Calu3 (cell line): Measurements from ENCODE around the gene CLTCL1. TPM values are rescaled to one million over a fixed set of nuclear protein-coding genes. Genes with fewer than 3 reads are reported as not detected.
"Not testable (repeated sequence)": the region's sequence is repeated elsewhere in the genome, so short reads cannot be mapped to it uniquely, and the experiment has no call there.

ENCODE experiments used
- BruUV-seq: library from RNA; stranded (reverse); fragments of 400-500 nt; replicated peaks from 2 replicates; lab custom pipeline; 2021; lab: Mats Ljungman, UMichigan
- CTCF ChIA-PET: fragments of 300-600 bp; sonication (Branson Sonifier 250); formaldehyde crosslinking; loops from one replicate; lab custom pipeline; 2022; ENCODE audit warnings: antibody characterized with exemption; lab: Charles Lee
- DNase-seq: peaks from one replicate; pipeline ENCODE4 v3.0.0; 2022
- H3K27ac Mint-ChIP-seq: one replicate; pipeline ENCODE4 v1.8.0; 2022; ENCODE audit warnings: mixed read lengths; ENCODE audit not compliant: unreplicated experiment
- H3K27me3 Mint-ChIP-seq: one replicate; pipeline ENCODE4 v1.8.0; 2022; ENCODE audit warnings: mixed read lengths; ENCODE audit not compliant: unreplicated experiment
- H3K36me3 Mint-ChIP-seq: one replicate; pipeline ENCODE4 v1.8.0; 2022; ENCODE audit warnings: mild to moderate bottlenecking, moderate library complexity, mixed read lengths; ENCODE audit not compliant: insufficient read depth, unreplicated experiment
- H3K4me1 Mint-ChIP-seq: one replicate; pipeline ENCODE4 v1.8.0; 2022; ENCODE audit warnings: mild to moderate bottlenecking, low read depth, mixed read lengths; ENCODE audit not compliant: unreplicated experiment
- H3K4me3 Mint-ChIP-seq: one replicate; pipeline ENCODE4 v1.8.0; 2022; ENCODE audit warnings: mild to moderate bottlenecking, low read depth, moderate library complexity, mixed read lengths; ENCODE audit not compliant: unreplicated experiment
- H3K9me3 Mint-ChIP-seq: one replicate; pipeline ENCODE4 v1.8.0; 2022; ENCODE audit warnings: low read depth, mixed read lengths; ENCODE audit not compliant: unreplicated experiment
- CTCF ChIP-seq: fragments of 200-600 bp; IDR thresholded peaks from one replicate; pipeline ENCODE4 v1.8.0; 2022; ENCODE audit warnings: antibody characterized with exemption; ENCODE audit not compliant: unreplicated experiment
- intact Hi-C: fragments of 100-400 bp; cut with micrococcal nuclease; formaldehyde crosslinking; loops from one replicate; pipeline ENCODE4 v1.10.0; 2022; ENCODE audit not compliant: unreplicated experiment
- total RNA-seq: library from RNA; stranded (reverse); gene quantifications from 2 replicates; pipeline ENCODE4 v1.2.3, GENCODE V29; 2022

The CLTCL1 gene
- total RNA-seq, 1 experiment from 2014 or later: 2.9 TPM

- CTCF ChIA-PET: interaction anchor here (1.0 kb wide), 1 partner anchor 18 kb away, joined by 3 read pairs; no protein-coding TSS in a partner anchor
- H3K27me3 Mint-ChIP-seq: no peaks in the 10 kb centered on the region
Measured at GRCh38 chr22:19265779-19266178, 25.7 kb downstream of the CLTCL1 start.

GRCh38 chr22:19260804-19261203 is 30.7 kb downstream of the CLTCL1 start:
- no peaks in the 10 kb centered on the region for H3K9me3 Mint-ChIP-seq
- H3K4me3 Mint-ChIP-seq: no peak overlapping the region
- BruUV-seq: no TSS peak
- TF ChIP-seq CTCF: no peak
- CTCF ChIA-PET: interaction anchor here (0.7 kb wide), 1 partner anchor 1433 kb away, joined by 6 read pairs; no protein-coding TSS in a partner anchor
- no peak for DNase-seq
- H3K27me3 Mint-ChIP-seq: no peaks in the 10 kb centered on the region
- H3K36me3 Mint-ChIP-seq: no peaks in the 10 kb centered on the region
- H3K4me1 Mint-ChIP-seq: peaks cover 9% of the 10 kb centered on the region
- intact Hi-C loops: no loop called here
- no peak overlapping the region for H3K27ac Mint-ChIP-seq

More at GRCh38 chr22:19265779-19266178, 25.7 kb downstream of the CLTCL1 start:
- no peaks in the 10 kb centered on the region for H3K36me3 Mint-ChIP-seq
- no peak overlapping the region for H3K4me3 Mint-ChIP-seq
- BruUV-seq: no TSS peak
- H3K9me3 Mint-ChIP-seq: peaks cover 4% of the 10 kb centered on the region
- H3K4me1 Mint-ChIP-seq: no peaks in the 10 kb centered on the region
- no peak for TF ChIP-seq CTCF
- H3K27ac Mint-ChIP-seq: no peak overlapping the region
- DNase-seq: no peak
- intact Hi-C loops: no loop called here

GRCh38 chr22:19260194-19260593 is 31.3 kb downstream of the CLTCL1 start:
- peaks cover 9% of the 10 kb centered on the region for H3K4me1 Mint-ChIP-seq
- CTCF ChIA-PET: interaction anchor here (0.7 kb wide), 1 partner anchor 1432 kb away, joined by 6 read pairs; no protein-coding TSS in a partner anchor
- intact Hi-C loops: no loop called here
- no peak overlapping the region for H3K27ac Mint-ChIP-seq
- DNase-seq: no peak
- H3K4me3 Mint-ChIP-seq: no peak overlapping the region
- no peaks in the 10 kb centered on the region for H3K9me3 Mint-ChIP-seq
- TF ChIP-seq CTCF: no peak
- BruUV-seq: no TSS peak
- H3K36me3 Mint-ChIP-seq: no peaks in the 10 kb centered on the region
- no peaks in the 10 kb centered on the region for H3K27me3 Mint-ChIP-seq

- H3K4me1 Mint-ChIP-seq, H3K4me3 Mint-ChIP-seq, CTCF ChIA-PET, DNase-seq, H3K27me3 Mint-ChIP-seq, H3K27ac Mint-ChIP-seq, H3K9me3 Mint-ChIP-seq, H3K36me3 Mint-ChIP-seq, intact Hi-C loops, BruUV-seq: not testable (repeated sequence)
Measured at GRCh38 chr22:19258968-19259288, 32.6 kb downstream of the CLTCL1 start.

GRCh38 chr22:19258371-19258770 is 33.1 kb downstream of the CLTCL1 start:
- Mint-ChIP-seq H3K4me1 (peaks cover 9% of the 10 kb centered on the region), H3K27me3 (no peaks in the 10 kb centered on the region), H3K27ac (no peak overlapping the region), H3K36me3 (no peaks in the 10 kb centered on the region), H3K4me3 (no peak overlapping the region), H3K9me3 (no peaks in the 10 kb centered on the region)
- TF ChIP-seq CTCF: no peak
- no peak for DNase-seq
- no TSS peak for BruUV-seq
- CTCF ChIA-PET: no interaction called here
- intact Hi-C loops: no loop called here

- H3K9me3 Mint-ChIP-seq, H3K27ac Mint-ChIP-seq, H3K4me3 Mint-ChIP-seq, DNase-seq, intact Hi-C loops, H3K4me1 Mint-ChIP-seq, H3K36me3 Mint-ChIP-seq, H3K27me3 Mint-ChIP-seq, BruUV-seq: not testable (repeated sequence)
- CTCF ChIA-PET: interaction anchor here (0.6 to 0.7 kb wide), 2 partner anchors 70 to 1014 kb away, joined by 3 to 5 read pairs; no protein-coding TSS in a partner anchor
Measured at GRCh38 chr22:19256362-19256761, 35.2 kb downstream of the CLTCL1 start.
